Psoas muscle (tissue), 8 donors: Measurements from ENCODE around the gene DNAH9. TPM values are rescaled to one million over a fixed set of nuclear protein-coding genes. Genes with fewer than 3 reads are reported as not detected.

Source experiments
- ATAC-seq, 4 donors: fragments of 200-7000 bp; cut with Tn5 transposase; one replicate each; pipeline ENCODE4 v1.9.1; 2020; ENCODE audit warnings: moderate library complexity in 3 of 4, mild to moderate bottlenecking in 2 of 4
- DNase-seq, 2 donors: peaks; one replicate each; pipeline ENCODE4 v3.0.0-alpha.2; 2020
- H3K27ac ChIP-seq: fragments of 200-600 bp; one replicate; pipeline ENCODE4 v1.8.0; 2022
- H3K27me3 ChIP-seq, 3 donors: fragments of 200-600 bp in 1 of 3; one replicate each; pipeline versions ENCODE4 v1.6.1 to v1.8.0; 2013 to 2022; ENCODE audit warnings: low read length in 2 of 3, mild to moderate bottlenecking in 2 of 3, moderate library complexity in 1 of 3; ENCODE audit not compliant: insufficient read depth in 3 of 3
- H3K36me3 ChIP-seq, 2 donors: fragments of 200-600 bp in 1 of 2; one replicate each; pipeline versions ENCODE4 v1.6.1 to v1.8.0; 2013 to 2022; ENCODE audit warnings: low read depth in 1 of 2, mild to moderate bottlenecking in 1 of 2, moderate library complexity in 1 of 2; ENCODE audit not compliant: insufficient read depth in 1 of 2
- H3K4me1 ChIP-seq: fragments of 200-600 bp; one replicate; pipeline ENCODE4 v1.8.0; 2022
- H3K4me3 ChIP-seq: fragments of 200-600 bp; one replicate; pipeline ENCODE4 v1.8.0; 2022; ENCODE audit warnings: mild to moderate bottlenecking
- H3K9me3 ChIP-seq: fragments of 200-600 bp; one replicate; pipeline ENCODE4 v1.8.0; 2022
- CTCF ChIP-seq: fragments of 200-600 bp; IDR thresholded peaks from one replicate; pipeline ENCODE4 v1.8.0; 2022; ENCODE audit warnings: antibody characterized with exemption
- WGBS, 3 donors: extraction: QIAGEN DNeasy Blood & Tissue Kit; methylation state at CpG; one replicate each; pipeline versions ENCODE4 v1.1.6 to v1.1.7; 2013; 5-methylcytosine and 5-hydroxymethylcytosine counted together
- intact Hi-C, 2 donors: fragments of 100-400 bp; cut with DNase I; formaldehyde crosslinking; loops; one replicate each; pipeline versions ENCODE4 v1.11.0 to v1.14.2; 2022
- polyA plus RNA-seq, 3 donors: library from polyadenylated mRNA; stranded (reverse); fragments of 200-250 nt; gene quantifications; one replicate each; pipeline ENCODE4 v1.2.3, GENCODE V29; 2013
- total RNA-seq, 4 donors: library from RNA; stranded (reverse); fragmentation: NEBNext Ultra II Directional in 2 of 4; extraction: Animal tissue kit (Norgen Biotek cat#: 25700) in 2 of 4; gene quantifications; one replicate each; pipeline versions ENCODE4 v1.2.1 to v1.2.4, GENCODE V29; 2021 to 2023
- donor health status: healthy with polysubstance abuse.
- donor health status: DM: no; HTN: no; CAD: no; lungs with moderate emphysema.
- donor health status: Bipolar disorder and iron deficiency.
- donor health status: healthy.
- donor health status: DM: yes; HTN: yes; CAD: no.
- donor health status: DM: no; HTN: no; CAD: no.
- donor health status: DM: no; HTN: no; CAD: no.
- donor health status: DM: yes; HTN: yes; CAD: no.

Gene DNAH9
- total and polyA plus RNA-seq, 7 donors, result 0.01 to 0.05 TPM; not detected in 5

- DNase-seq (no peak), ATAC-seq (no peak)
- intact Hi-C loops, result no loop called here
- H3K27ac ChIP-seq, result no peak overlapping the region
- no peaks in the 10 kb centered on the region for H3K36me3 ChIP-seq
- H3K4me3 ChIP-seq, result no peak overlapping the region
- WGBS, 3 donors, result 84 to 86% (median 85%) methylated on average over 2 of the region's 2 CpGs
- TF ChIP-seq CTCF, result no peak
- no peaks in the 10 kb centered on the region for H3K27me3 ChIP-seq
- H3K9me3 ChIP-seq, result no peaks in the 10 kb centered on the region
- H3K4me1 ChIP-seq, result no peaks in the 10 kb centered on the region
Measured at GRCh38 chr17:11901931-11902330, 303.7 kb downstream of the DNAH9 start.

GRCh38 chr17:11908711-11909146, 310.5 kb downstream of the DNAH9 start:
- Histone ChIP-seq H3K4me1 (no peaks in the 10 kb centered on the region), H3K9me3 (peaks cover 22% of the 10 kb centered on the region), H3K27me3 (no peaks in the 10 kb centered on the region), H3K27ac (no peak overlapping the region), H3K36me3 (no peaks in the 10 kb centered on the region), H3K4me3 (no peak overlapping the region)
- ATAC-seq (no peak), DNase-seq (no peak)
- whole genome bisulfite sequencing, 3 donors, result 58 to 67% (median 64%) methylated on average over 7 of the region's 7 CpGs
- intact Hi-C loops, result no loop called here
- TF ChIP-seq CTCF, result no peak

- no peaks in the 10 kb centered on the region for H3K27me3 ChIP-seq
- no peak for TF ChIP-seq CTCF
- no peak overlapping the region for H3K4me3 ChIP-seq
- 60 to 74% (median 62%) methylated on average over 5 of the region's 5 CpGs for WGBS, 3 donors
- ATAC-seq, result no peak
- no peaks in the 10 kb centered on the region for H3K4me1 ChIP-seq
- peaks cover 25% of the 10 kb centered on the region for H3K9me3 ChIP-seq
- H3K36me3 ChIP-seq, result no peaks in the 10 kb centered on the region
- DNase-seq, result no peak
- intact Hi-C loops, result no loop called here
- no peak overlapping the region for H3K27ac ChIP-seq
Measured at GRCh38 chr17:11909348-11909747, 311.1 kb downstream of the DNAH9 start.

- Histone ChIP-seq H3K4me1 (no peaks in the 10 kb centered on the region), H3K27ac (no peak overlapping the region), H3K27me3 (no peaks in the 10 kb centered on the region), H3K36me3 (no peaks in the 10 kb centered on the region), H3K4me3 (no peak overlapping the region), H3K9me3 (peaks cover 16% of the 10 kb centered on the region)
- intact Hi-C loops, result no loop called here
- no peak for DNase-seq
- no peak for ATAC-seq
- WGBS, 3 donors, result 25 to 39% (median 37%) methylated on average over 2 of the region's 2 CpGs
- TF ChIP-seq CTCF, result no peak
Measured at GRCh38 chr17:11916091-11916490, 317.8 kb downstream of the DNAH9 start.

GRCh38 chr17:11917415-11917814, 319.1 kb downstream of the DNAH9 start:
- ATAC-seq (no peak), DNase-seq (no peak)
- Histone ChIP-seq H3K27me3 (no peaks in the 10 kb centered on the region), H3K4me3 (no peak overlapping the region), H3K9me3 (peaks cover 7% of the 10 kb centered on the region), H3K27ac (no peak overlapping the region), H3K4me1 (no peaks in the 10 kb centered on the region), H3K36me3 (no peaks in the 10 kb centered on the region)
- 78 to 92% (median 82%) methylated on average over 5 of the region's 5 CpGs for WGBS, 3 donors
- TF ChIP-seq CTCF, result no peak
- intact Hi-C loops, result no loop called here
